Sigmoid colon (tissue), 7 donors: ENCODE data around the gene LIN52. TPM values are rescaled to one million over a fixed set of nuclear protein-coding genes. Genes with fewer than 3 reads are reported as not detected.

ENCODE experiments used
- DNase-seq: peaks from one replicate; pipeline ENCODE4 v3.0.0-alpha.2; 2019
- H3K27ac ChIP-seq, 4 donors: fragments of 200-600 bp; sonication (generic); one replicate each; pipeline ENCODE4 v1.5.1; 2016 to 2019; ENCODE audit warnings: mild to moderate bottlenecking in 1 of 4
- H3K27me3 ChIP-seq, 3 donors: fragments of 200-600 bp; sonication (generic); one replicate each; pipeline ENCODE4 v1.5.1; 2019; ENCODE audit warnings: mild to moderate bottlenecking in 1 of 3
- H3K36me3 ChIP-seq, 4 donors: fragments of 200-600 bp; sonication (generic); one replicate each; pipeline ENCODE4 v1.5.1; 2016 to 2019
- H3K4me1 ChIP-seq, 4 donors: fragments of 200-600 bp; sonication (generic); one replicate each; pipeline ENCODE4 v1.5.1; 2017 to 2019
- H3K4me3 ChIP-seq, 4 donors: fragments of 200-600 bp; sonication (generic); one replicate each; pipeline ENCODE4 v1.5.1; 2017 to 2019; ENCODE audit warnings: mild to moderate bottlenecking in 2 of 4, moderate library complexity in 1 of 4
- H3K9me3 ChIP-seq, 4 donors: fragments of 200-600 bp in 3 of 4; sonication (generic) in 3 of 4; one replicate each; pipeline versions ENCODE4 v1.5.1 to v1.6.1; 2013 to 2019
- CTCF ChIP-seq, 4 experiments: fragments of 450-650 bp in 3 of 4; fragments of 200-600 bp in 1 of 4; IDR thresholded peaks; one replicate each; pipeline ENCODE4 v1.5.1; 2016 to 2019; ENCODE audit warnings: antibody characterized with exemption in 4 of 4, mild to moderate bottlenecking in 3 of 4, moderate library complexity in 2 of 4
- EP300 ChIP-seq, 4 donors: sonication (generic); formaldehyde crosslinking; IDR thresholded peaks; one replicate each; pipeline ENCODE4 v1.6.1; 2017; ENCODE audit warnings: antibody characterized with exemption in 4 of 4
- POLR2A ChIP-seq, 2 donors: fragments of 450-650 bp; IDR thresholded peaks; one replicate each; pipeline ENCODE4 v1.6.1; 2016; ENCODE audit warnings: antibody characterized with exemption in 2 of 2, mild to moderate bottlenecking in 2 of 2, moderate library complexity in 2 of 2
- POLR2AphosphoS5 ChIP-seq, 4 donors: sonication (generic); formaldehyde crosslinking; IDR thresholded peaks; one replicate each; pipeline ENCODE4 v1.6.1; 2017; ENCODE audit warnings: antibody characterized with exemption in 4 of 4
- WGBS, 2 donors: extraction: QIAGEN DNeasy Blood & Tissue Kit; methylation state at CpG; one replicate each; pipeline ENCODE4 v1.1.7; 2013; 5-methylcytosine and 5-hydroxymethylcytosine counted together
- intact Hi-C: fragments of 100-400 bp; cut with DNase I; formaldehyde crosslinking; loops from one replicate; pipeline ENCODE4 v1.15.1; 2023
- polyA plus RNA-seq, 3 donors: library from polyadenylated mRNA; stranded (reverse); fragments of 200-250 nt; gene quantifications; one replicate each; pipeline ENCODE4 v1.2.3, GENCODE V29; 2013
- total RNA-seq, 4 donors: library from RNA; depleted of rRNA; stranded (reverse); fragments of >200 nt; gene quantifications; one replicate each; pipeline ENCODE4 v1.1.0, GENCODE V29; 2016
- donor health status: healthy with polysubstance abuse.
- donor health status: Bipolar disorder and iron deficiency.
- donor health status: healthy.

Gene LIN52
- total and polyA plus RNA-seq, 7 donors: 3.7 to 11.1 (median 9.1) TPM

- TF ChIP-seq EP300 (IDR thresholded peaks at IDR 0.05) (no peak), POLR2A (IDR thresholded peaks at IDR 0.05) (no peak), POLR2AphosphoS5 (IDR thresholded peaks at IDR 0.05) (no peak), CTCF (IDR thresholded peaks at IDR 0.05) (no peak)
- intact Hi-C loops: no loop called here
- Histone ChIP-seq H3K4me3 (peak within 1 kb of the TSS in 2 of 4 donors; percentile 28 to 29), H3K9me3 (no peaks in the 10 kb centered on the region), H3K27ac (no peak within 1 kb of the TSS), H3K36me3 (no peaks in the 10 kb centered on the region), H3K4me1 (peaks cover 0 to 31% (median 27%) of the 10 kb centered on the region in 4 donors), H3K27me3 (peaks cover 42 to 73% (median 65%) of the 10 kb centered on the region in 3 donors)
- WGBS, 2 donors: 11 to 16% methylated on average over 40 of the region's 40 CpGs
- DNase-seq: no peak
Observed at GRCh38 chr14:74238974-74239847, 154.5 kb downstream of the LIN52 start, which contains the start of gene VSX2. TSS of gene VSX2 (plus strand) at chr14:74239449. CDS start at chr14:74239562, 113 bp downstream.

- H3K27ac ChIP-seq: no peak overlapping the region
- no peak for DNase-seq
- 4 to 5% methylated on average over 94 of the region's 94 CpGs for WGBS, 2 donors
- intact Hi-C loops: no loop called here
- peak overlapping the region in 3 of 4 donors; percentile 12 to 29 (median 28) for H3K4me3 ChIP-seq
- peaks cover 0 to 31% (median 27%) of the 10 kb centered on the region in 4 donors for H3K4me1 ChIP-seq
- H3K27me3 ChIP-seq: peaks cover 42 to 81% (median 68%) of the 10 kb centered on the region in 3 donors
- H3K36me3 ChIP-seq: no peaks in the 10 kb centered on the region
- TF ChIP-seq CTCF (IDR thresholded peaks at IDR 0.05) (no peak), EP300 (IDR thresholded peaks at IDR 0.05) (no peak), POLR2A (IDR thresholded peaks at IDR 0.05) (no peak), POLR2AphosphoS5 (IDR thresholded peaks at IDR 0.05) (peak in 3 of 4 donors; percentile 56 to 85 (median 71))
- H3K9me3 ChIP-seq: no peaks in the 10 kb centered on the region
Observed at GRCh38 chr14:74239848-74240793, 155.4 kb downstream of the LIN52 start.

GRCh38 chr14:74240794-74241651 is 156.3 kb downstream of the LIN52 start:
- no peak overlapping the region for H3K27ac ChIP-seq
- intact Hi-C loops: no loop called here
- H3K4me1 ChIP-seq: peaks cover 0 to 31% (median 27%) of the 10 kb centered on the region in 4 donors
- DNase-seq: no peak
- TF ChIP-seq EP300 (IDR thresholded peaks at IDR 0.05): no peak
- TF ChIP-seq POLR2AphosphoS5 (IDR thresholded peaks at IDR 0.05): peak in 1 of 4 donors; percentile 40
- TF ChIP-seq CTCF (IDR thresholded peaks at IDR 0.05): no peak
- no peak for TF ChIP-seq POLR2A (IDR thresholded peaks at IDR 0.05)
- H3K27me3 ChIP-seq: peaks cover 42 to 87% (median 74%) of the 10 kb centered on the region in 3 donors
- peak overlapping the region in 3 of 4 donors; percentile 12 to 29 (median 28) for H3K4me3 ChIP-seq
- WGBS, 2 donors: 2 to 3% methylated on average over 80 of the region's 80 CpGs
- no peaks in the 10 kb centered on the region for H3K36me3 ChIP-seq
- no peaks in the 10 kb centered on the region for H3K9me3 ChIP-seq

GRCh38 chr14:74241652-74242017 is 156.9 kb downstream of the LIN52 start:
- Histone ChIP-seq H3K27me3 (peaks cover 44 to 94% (median 74%) of the 10 kb centered on the region in 3 donors), H3K4me3 (peak overlapping the region in 2 of 4 donors; percentile 28 to 29), H3K36me3 (no peaks in the 10 kb centered on the region), H3K9me3 (no peaks in the 10 kb centered on the region), H3K27ac (no peak overlapping the region), H3K4me1 (peaks cover 0 to 31% (median 27%) of the 10 kb centered on the region in 4 donors)
- no peak for DNase-seq
- intact Hi-C loops: no loop called here
- 11 to 15% methylated on average over 14 of the region's 14 CpGs for WGBS, 2 donors
- TF ChIP-seq CTCF (IDR thresholded peaks at IDR 0.05) (no peak), EP300 (IDR thresholded peaks at IDR 0.05) (no peak), POLR2A (IDR thresholded peaks at IDR 0.05) (no peak), POLR2AphosphoS5 (IDR thresholded peaks at IDR 0.05) (no peak)
